Stimulated activated CD8-positive, alpha-beta memory T cell treated with anti-CD3 and anti-CD28 coated beads, Interleukin-12 subunit alpha, Interleukin-12 subunit beta, amount 100 ng/mL, for 1 hour (primary cell): ENCODE results near the gene PCDH17.

Experiments
- DNase-seq: peaks from one replicate; pipeline ENCODE4 v3.0.0-alpha.2; 2020; ENCODE audit warnings: low read depth

Gene PCDH17, protein sequence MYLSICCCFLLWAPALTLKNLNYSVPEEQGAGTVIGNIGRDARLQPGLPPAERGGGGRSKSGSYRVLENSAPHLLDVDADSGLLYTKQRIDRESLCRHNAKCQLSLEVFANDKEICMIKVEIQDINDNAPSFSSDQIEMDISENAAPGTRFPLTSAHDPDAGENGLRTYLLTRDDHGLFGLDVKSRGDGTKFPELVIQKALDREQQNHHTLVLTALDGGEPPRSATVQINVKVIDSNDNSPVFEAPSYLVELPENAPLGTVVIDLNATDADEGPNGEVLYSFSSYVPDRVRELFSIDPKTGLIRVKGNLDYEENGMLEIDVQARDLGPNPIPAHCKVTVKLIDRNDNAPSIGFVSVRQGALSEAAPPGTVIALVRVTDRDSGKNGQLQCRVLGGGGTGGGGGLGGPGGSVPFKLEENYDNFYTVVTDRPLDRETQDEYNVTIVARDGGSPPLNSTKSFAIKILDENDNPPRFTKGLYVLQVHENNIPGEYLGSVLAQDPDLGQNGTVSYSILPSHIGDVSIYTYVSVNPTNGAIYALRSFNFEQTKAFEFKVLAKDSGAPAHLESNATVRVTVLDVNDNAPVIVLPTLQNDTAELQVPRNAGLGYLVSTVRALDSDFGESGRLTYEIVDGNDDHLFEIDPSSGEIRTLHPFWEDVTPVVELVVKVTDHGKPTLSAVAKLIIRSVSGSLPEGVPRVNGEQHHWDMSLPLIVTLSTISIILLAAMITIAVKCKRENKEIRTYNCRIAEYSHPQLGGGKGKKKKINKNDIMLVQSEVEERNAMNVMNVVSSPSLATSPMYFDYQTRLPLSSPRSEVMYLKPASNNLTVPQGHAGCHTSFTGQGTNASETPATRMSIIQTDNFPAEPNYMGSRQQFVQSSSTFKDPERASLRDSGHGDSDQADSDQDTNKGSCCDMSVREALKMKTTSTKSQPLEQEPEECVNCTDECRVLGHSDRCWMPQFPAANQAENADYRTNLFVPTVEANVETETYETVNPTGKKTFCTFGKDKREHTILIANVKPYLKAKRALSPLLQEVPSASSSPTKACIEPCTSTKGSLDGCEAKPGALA (N-terminal part only)

DNA sequence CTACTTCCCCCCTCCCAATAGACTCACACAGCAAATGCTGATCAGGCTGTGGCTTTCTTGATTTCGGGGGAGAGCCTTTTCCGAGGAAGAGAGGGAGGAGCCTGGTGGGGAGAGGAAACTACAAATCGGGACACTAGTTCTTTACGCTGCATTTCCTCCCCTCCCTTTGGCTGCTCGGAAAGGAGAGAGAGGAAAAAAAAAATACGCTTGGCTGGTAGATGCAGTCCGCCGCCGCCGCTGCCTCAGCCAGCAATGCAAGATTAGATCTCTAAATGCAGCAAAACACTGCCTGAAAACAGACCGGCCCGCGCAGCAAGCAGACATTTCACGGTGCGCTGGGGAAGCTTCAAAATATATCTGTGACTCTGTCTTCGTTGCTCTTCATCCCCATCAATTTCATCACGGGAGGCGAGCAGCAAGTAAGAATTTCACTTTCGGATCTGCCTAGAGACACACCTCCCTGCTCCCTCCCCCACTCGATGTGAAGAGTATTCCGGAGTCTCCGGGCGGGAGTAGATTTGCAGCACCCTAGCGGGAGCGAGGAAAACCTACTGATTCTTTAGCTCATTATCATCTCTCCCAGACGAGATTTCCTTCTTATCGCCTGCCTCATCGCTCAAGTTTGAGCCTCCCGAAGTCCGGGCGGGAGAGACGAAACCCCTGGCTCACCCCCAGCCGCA is at the start of gene PCDH17:
Gene PCDH17 (plus strand): TSS at position 149 of the 680 bp plus-strand sequence. CDS start 803 bp downstream, outside the sequence.
- DNase-seq: no peak

- no peak for DNase-seq
These were observed 49.5 kb upstream of the PCDH17 start for GRCh38 chr13:57582032-57582431.

DNA sequence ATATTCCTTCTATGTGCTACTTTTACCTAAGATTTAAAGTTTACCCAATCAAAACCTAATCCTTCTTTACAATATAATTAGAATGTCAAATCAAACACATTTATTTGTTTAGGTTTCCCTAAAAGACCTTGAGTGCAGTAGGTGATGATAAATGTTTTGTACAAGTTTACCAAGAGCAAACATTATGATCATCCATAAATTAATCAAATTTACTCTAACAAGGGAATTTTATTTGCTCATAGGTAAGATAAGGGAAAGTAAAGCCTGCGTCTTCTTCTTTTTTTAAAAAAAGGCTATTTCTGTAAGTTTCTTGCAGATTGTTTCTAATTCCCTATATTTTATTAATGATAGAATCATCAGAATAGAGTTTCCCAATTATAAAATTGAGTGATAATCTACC is 48.0 kb upstream of the PCDH17 start:
- no peak for DNase-seq

DNA sequence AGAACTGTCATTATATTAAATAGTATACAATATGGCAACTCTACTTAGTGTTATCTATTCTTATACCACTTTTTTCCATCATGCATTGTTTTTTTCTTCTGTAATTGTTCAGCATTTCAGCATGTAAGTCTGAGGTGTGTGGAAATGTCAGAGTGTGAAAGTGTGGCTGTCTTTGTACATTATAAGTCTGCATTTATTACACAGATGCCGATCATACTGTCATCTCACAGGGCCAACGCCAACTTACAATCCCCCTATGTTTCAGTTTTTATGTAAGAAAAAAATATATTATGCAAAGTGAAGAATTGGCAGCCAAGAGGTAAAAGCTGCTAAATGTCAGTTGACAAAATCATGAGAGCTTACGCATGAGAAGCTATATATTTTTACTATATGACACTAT is 42.9 kb upstream of the PCDH17 start:
- no peak for DNase-seq

- no peak for DNase-seq
These were observed 35.8 kb upstream of the PCDH17 start for GRCh38 chr13:57595775-57596174.

- DNase-seq: no peak
These were observed 30.0 kb upstream of the PCDH17 start for GRCh38 chr13:57601536-57601935.

DNA sequence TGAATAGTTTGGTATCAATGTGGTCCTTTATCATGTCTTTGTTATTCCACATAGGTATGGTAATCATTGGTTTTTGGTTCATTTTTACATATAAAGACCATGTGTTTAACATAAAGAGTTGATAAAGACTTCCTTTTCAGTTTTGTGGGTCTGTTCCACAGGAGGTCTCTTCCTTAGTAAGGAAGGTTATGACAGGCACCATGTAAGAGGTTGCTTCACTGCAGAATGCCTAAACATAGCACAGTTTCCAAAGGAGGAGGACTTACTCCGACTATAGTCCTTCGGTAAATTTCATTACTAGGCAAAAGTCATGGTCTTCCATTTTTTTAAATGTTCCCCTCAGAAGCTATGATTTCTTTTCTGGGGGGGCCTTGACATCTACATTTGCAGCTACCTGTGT is 27.1 kb upstream of the PCDH17 start:
- DNase-seq: no peak

- no peak for DNase-seq
These were observed 19.6 kb upstream of the PCDH17 start for GRCh38 chr13:57611969-57612368.

- no peak for DNase-seq
These were observed 19.0 kb upstream of the PCDH17 start for GRCh38 chr13:57612568-57612967.

GRCh38 chr13:57624565-57625435 is 6.7 kb upstream of the PCDH17 start:
- DNase-seq: no peak

- no peak for DNase-seq
These were observed 3.9 kb upstream of the PCDH17 start for GRCh38 chr13:57627663-57628062.

- DNase-seq: no peak
These were observed 2.1 kb upstream of the PCDH17 start for GRCh38 chr13:57629391-57629804.

DNA sequence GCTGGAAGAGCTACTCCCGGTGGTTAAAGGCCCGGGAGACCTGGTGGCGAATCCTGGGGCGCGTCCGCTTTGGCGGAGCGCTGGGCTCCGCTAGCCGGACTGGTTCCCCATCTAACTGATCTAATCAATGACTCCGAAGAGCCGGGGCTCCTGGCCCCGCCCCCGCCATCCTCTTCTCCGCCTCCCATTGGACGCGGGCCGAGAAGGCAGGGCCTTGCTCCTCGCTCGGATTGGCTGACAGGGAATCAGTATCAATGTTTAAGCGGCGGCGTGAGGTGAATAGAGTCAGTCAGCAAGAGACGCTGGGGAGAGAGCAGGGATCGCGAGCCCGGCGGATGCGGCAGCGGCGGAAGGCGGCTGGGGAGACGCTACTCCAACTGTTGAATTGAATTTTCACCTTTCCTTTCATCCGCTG is 1.7 kb upstream of the PCDH17 start:
- DNase-seq: no peak

DNA sequence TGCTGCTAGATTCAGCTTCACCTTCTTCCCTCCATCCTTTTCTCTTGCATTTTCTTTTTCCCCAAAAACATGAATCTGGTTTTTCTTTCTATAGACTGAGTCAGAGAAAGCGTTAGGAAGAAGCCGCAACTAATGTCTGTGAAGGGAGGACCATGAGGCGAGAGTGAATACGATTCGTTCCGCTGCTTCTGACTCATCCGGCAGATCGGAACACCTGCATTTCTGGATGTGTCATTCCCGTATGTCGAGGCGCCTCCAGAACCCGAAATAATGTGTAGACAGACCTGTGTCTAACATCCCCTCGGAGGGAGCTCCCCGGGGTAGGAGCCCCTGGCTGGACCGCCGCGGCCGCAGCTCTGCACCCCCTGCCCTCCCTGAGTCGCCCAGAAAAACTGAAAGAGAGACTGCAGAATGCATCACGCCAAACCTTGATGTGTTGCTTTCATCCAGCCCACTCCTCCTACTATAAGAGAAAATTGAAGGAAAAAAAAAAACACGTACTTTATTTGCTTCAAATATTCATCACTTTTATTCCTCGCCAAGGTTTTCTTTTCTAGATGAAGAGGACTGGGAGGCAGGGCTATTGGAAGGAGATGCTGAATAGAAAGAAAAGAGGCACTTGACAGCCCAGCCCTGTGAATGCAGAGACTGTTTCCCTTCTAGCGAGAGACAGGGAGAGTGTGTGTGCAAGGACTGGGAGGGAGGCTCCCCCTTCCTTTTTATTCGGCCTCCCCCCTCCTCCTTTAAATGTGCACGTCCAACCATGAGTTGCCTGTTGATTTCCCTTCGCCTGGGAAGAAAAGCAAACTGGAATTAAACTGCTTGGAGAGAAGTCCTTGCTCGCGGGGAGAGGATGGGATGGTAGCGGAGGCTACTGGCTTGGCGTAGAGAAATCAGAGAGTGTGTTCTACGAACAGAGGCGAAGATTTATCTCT is 616 bp upstream of the PCDH17 start:
- DNase-seq: no peak

GRCh38 chr13:57632276-57633140 is 964 bp downstream of the PCDH17 start:
- no peak for DNase-seq

DNA sequence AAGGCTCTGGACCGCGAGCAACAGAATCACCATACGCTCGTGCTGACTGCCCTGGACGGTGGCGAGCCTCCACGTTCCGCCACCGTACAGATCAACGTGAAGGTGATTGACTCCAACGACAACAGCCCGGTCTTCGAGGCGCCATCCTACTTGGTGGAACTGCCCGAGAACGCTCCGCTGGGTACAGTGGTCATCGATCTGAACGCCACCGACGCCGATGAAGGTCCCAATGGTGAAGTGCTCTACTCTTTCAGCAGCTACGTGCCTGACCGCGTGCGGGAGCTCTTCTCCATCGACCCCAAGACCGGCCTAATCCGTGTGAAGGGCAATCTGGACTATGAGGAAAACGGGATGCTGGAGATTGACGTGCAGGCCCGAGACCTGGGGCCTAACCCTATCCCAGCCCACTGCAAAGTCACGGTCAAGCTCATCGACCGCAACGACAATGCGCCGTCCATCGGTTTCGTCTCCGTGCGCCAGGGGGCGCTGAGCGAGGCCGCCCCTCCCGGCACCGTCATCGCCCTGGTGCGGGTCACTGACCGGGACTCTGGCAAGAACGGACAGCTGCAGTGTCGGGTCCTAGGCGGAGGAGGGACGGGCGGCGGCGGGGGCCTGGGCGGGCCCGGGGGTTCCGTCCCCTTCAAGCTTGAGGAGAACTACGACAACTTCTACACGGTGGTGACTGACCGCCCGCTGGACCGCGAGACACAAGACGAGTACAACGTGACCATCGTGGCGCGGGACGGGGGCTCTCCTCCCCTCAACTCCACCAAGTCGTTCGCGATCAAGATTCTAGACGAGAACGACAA is 1.8 kb downstream of the PCDH17 start:
- no peak for DNase-seq

- DNase-seq: no peak
These were observed 2.6 kb downstream of the PCDH17 start for GRCh38 chr13:57633950-57634838.
